Astrocyte (in vitro differentiated cells and primary cell): ENCODE measurements around the gene MYO5A.

Experiments
- EZH2 ChIP-seq: IDR thresholded peaks from 2 replicates; pipeline ENCODE4 v1.6.1; 2012; ENCODE audit warnings: mild to moderate bottlenecking, low read length, inconsistent platforms; ENCODE audit not compliant: insufficient read depth
- TF ChIP-seq, protein P1 (sequence below): IDR thresholded peaks from 2 replicates; pipeline ENCODE4 v1.5.1; 2011; ENCODE audit warnings: low read depth, mild to moderate bottlenecking, inconsistent platforms, low read length, moderate library complexity; ENCODE audit not compliant: insufficient read depth

- TF ChIP-seq, protein P1, sequence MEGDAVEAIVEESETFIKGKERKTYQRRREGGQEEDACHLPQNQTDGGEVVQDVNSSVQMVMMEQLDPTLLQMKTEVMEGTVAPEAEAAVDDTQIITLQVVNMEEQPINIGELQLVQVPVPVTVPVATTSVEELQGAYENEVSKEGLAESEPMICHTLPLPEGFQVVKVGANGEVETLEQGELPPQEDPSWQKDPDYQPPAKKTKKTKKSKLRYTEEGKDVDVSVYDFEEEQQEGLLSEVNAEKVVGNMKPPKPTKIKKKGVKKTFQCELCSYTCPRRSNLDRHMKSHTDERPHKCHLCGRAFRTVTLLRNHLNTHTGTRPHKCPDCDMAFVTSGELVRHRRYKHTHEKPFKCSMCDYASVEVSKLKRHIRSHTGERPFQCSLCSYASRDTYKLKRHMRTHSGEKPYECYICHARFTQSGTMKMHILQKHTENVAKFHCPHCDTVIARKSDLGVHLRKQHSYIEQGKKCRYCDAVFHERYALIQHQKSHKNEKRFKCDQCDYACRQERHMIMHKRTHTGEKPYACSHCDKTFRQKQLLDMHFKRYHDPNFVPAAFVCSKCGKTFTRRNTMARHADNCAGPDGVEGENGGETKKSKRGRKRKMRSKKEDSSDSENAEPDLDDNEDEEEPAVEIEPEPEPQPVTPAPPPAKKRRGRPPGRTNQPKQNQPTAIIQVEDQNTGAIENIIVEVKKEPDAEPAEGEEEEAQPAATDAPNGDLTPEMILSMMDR, result no peak
- no peak for TF ChIP-seq EZH2
These were observed 176.6 kb downstream of the MYO5A start for GRCh38 chr15:52352086-52352485.
